HUES48 (cell line): ENCODE data around the gene COG8.
"Not testable (repeated sequence)": the region's sequence is repeated elsewhere in the genome, so short reads cannot be mapped to it uniquely, and the experiment has no call there.

ENCODE experiments used
- H3K27ac ChIP-seq: one replicate; pipeline ENCODE4 v1.7.0; 2013; ENCODE audit warnings: low read depth, low read length, inconsistent platforms
- H3K27me3 ChIP-seq: 2 replicates; pipeline ENCODE4 v1.6.1; 2013; ENCODE audit warnings: mild to moderate bottlenecking, low read length; ENCODE audit not compliant: control insufficient read depth, insufficient read depth
- H3K36me3 ChIP-seq: 2 replicates; pipeline ENCODE4 v1.6.1; 2013; ENCODE audit warnings: low read length; ENCODE audit not compliant: control insufficient read depth, insufficient read depth
- H3K4me1 ChIP-seq: 2 replicates; pipeline ENCODE4 v1.6.1; 2013; ENCODE audit warnings: mild to moderate bottlenecking, low read length; ENCODE audit not compliant: control insufficient read depth, insufficient read depth
- H3K4me3 ChIP-seq: 2 replicates; pipeline ENCODE4 v1.5.1; 2013; ENCODE audit warnings: mild to moderate bottlenecking, low read depth, low read length
- H3K9ac ChIP-seq: 2 replicates; pipeline ENCODE4 v1.6.1; 2013; ENCODE audit warnings: mild to moderate bottlenecking, low read depth, low read length, moderate library complexity
- H3K9me3 ChIP-seq: 2 replicates; pipeline ENCODE4 v1.6.1; 2013; ENCODE audit warnings: low read length; ENCODE audit not compliant: control insufficient read depth, insufficient read depth

The COG8 gene

DNA sequence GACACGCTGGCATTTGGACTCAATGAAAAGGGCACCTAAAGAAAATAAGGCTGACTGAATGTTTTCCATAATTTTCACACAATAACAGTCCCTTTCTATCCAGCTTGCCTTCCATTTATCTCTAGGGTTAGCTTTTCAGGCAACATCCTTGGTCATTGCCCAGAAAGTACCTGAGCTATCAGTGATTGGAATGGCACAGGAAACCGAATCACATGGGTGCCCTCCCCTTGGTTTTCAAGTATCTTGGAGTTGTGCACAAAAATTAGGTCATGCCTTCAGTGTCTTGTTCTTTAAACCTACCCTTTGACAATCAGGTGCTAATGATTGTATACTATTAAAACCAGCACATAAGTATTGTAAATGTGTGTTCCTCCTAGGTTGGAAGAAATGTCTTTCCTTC, 31.5 kb downstream of the COG8 start:
- no peak overlapping the region for H3K9ac ChIP-seq
- no peak overlapping the region for H3K4me3 ChIP-seq
- 0 out of 2 replicates have a peak, but pooled peaks cover 3% of the 10 kb centered on the region for H3K36me3 ChIP-seq
- H3K4me1 ChIP-seq = peaks cover 3% of the 10 kb centered on the region; the same call in 1 of the 2 replicates
- H3K27ac ChIP-seq = no peak overlapping the region
- H3K27me3 ChIP-seq = no peaks in the 10 kb centered on the region
- H3K9me3 ChIP-seq = no peaks in the 10 kb centered on the region

DNA sequence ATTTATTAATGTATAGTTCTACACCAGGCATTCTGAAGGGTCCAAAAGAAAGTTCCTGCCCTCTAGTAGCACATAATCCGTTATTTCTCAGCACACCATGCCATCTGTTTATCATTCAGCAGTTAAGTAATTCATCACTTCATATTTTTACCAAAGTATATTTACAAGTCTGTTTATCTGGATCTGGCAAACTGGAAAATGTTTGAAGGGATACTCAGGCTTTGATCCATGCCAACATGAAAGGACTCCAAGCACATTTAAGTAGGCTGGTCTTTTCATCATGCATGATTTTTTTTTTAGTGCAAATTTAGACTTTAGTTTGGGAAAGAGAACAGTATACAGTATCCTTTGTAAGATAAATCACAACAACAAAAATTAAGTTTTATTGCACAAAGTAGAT, 32.3 kb downstream of the COG8 start:
- no peaks in the 10 kb centered on the region for H3K9me3 ChIP-seq
- H3K4me1 ChIP-seq = peaks cover under 1% of the 10 kb centered on the region; the same call in 1 of the 2 replicates
- H3K36me3 ChIP-seq = 0 out of 2 replicates have a peak, but pooled peaks cover 3% of the 10 kb centered on the region
- H3K27ac ChIP-seq = no peak overlapping the region
- H3K9ac ChIP-seq = no peak overlapping the region
- H3K4me3 ChIP-seq = no peak overlapping the region
- H3K27me3 ChIP-seq = no peaks in the 10 kb centered on the region

DNA sequence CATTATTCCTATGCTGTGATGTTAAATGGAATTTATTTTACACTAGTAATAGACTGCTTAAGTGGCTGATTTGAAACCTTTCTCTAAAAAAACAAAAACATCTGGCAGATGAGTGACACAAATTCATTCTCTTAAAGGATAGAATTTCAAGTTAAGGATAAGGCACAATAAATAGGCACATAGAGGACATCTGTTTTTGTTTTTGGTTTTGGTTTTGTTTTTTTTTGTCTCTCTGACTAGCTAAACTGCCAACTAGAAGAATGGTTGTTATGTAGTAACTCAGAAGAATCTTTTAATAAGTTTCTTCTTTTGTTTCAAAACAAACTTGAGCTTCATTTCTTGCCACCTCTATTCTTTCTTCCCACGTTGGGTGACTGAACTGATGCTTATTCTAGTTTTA, 33.3 kb downstream of the COG8 start:
- Histone ChIP-seq H3K36me3 (peaks cover 7% of the 10 kb centered on the region), H3K4me3 (no peak overlapping the region), H3K9ac (no peak overlapping the region), H3K27me3 (no peaks in the 10 kb centered on the region), H3K4me1 (no peaks in the 10 kb centered on the region; the same call in 1 of the 2 replicates), H3K27ac (no peak overlapping the region), H3K9me3 (no peaks in the 10 kb centered on the region)

DNA sequence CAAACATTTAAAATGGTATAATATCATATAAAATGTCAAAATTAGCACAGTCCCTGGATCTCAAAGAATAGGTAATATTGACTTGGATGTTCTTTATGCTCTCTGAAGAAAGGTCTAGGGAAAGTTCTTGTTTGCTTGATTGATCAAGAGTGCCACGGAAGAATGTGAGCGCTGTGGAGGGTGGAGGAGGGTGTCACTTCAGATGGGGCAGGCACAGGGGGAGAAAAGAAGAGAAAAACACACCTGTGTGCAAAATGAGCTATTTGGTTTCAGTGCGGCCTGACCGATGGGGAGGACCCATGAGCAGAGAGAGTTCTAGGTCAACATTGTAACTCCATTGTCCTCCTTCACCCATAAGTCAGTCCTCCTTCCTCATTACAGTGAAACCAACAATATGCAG, 37.1 kb downstream of the COG8 start:
- H3K9me3 ChIP-seq = no peaks in the 10 kb centered on the region
- H3K4me3 ChIP-seq = no peak overlapping the region
- H3K36me3 ChIP-seq = peaks cover 23% of the 10 kb centered on the region
- H3K27me3 ChIP-seq = no peaks in the 10 kb centered on the region
- no peak overlapping the region for H3K9ac ChIP-seq
- no peak overlapping the region for H3K27ac ChIP-seq
- H3K4me1 ChIP-seq = no peaks in the 10 kb centered on the region

DNA sequence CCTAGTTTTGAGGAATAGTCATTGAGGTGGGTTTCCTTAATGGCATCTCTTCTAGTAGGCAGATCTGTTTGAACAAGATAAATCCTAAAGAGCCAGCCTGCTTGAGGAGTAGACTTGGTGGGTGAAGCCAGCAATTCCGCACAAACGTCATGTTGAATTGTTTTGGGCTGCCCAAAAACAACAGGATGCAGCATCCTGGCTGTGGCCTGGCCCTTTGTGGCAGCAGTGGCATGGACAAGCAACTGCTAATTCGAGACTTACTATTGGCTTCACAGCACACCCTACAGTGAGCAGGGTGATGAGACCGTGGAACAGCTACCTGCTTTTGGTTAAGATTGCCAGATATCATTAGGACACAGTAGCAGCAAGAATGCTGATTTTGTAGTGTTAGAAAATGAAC, 37.5 kb downstream of the COG8 start:
- peaks cover 23% of the 10 kb centered on the region for H3K36me3 ChIP-seq
- H3K9me3 ChIP-seq = no peaks in the 10 kb centered on the region
- H3K27ac ChIP-seq = no peak overlapping the region

DNA sequence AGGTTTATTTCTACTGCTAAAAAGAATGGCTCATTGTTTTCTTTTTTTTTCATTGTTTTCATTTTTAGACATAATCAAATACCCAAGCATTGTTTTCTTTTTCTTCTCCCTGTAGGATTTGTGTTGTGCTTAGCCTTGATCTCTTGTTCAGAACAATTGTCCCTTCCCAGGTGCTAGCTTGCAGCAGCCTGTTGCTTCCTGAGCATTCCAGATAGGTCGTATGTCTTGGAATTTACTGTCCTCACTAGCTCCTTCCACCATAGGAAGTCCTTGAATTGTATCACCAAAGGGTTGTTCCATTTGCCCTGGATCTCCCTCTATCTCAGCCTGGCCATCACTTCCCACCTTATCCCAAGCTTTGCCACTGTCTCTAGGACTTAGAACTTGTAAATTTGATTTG, 38.2 kb downstream of the COG8 start:
- Histone ChIP-seq H3K9ac (no peak overlapping the region), H3K27me3 (no peaks in the 10 kb centered on the region), H3K27ac (no peak overlapping the region), H3K9me3 (no peaks in the 10 kb centered on the region), H3K36me3 (peaks cover 23% of the 10 kb centered on the region), H3K4me3 (no peak overlapping the region), H3K4me1 (no peaks in the 10 kb centered on the region)

More for the DNA sequence above, 37.5 kb downstream of the COG8 start:
- Histone ChIP-seq H3K4me1 (no peaks in the 10 kb centered on the region), H3K4me3 (no peak overlapping the region), H3K27me3 (no peaks in the 10 kb centered on the region), H3K9ac (no peak overlapping the region)

DNA sequence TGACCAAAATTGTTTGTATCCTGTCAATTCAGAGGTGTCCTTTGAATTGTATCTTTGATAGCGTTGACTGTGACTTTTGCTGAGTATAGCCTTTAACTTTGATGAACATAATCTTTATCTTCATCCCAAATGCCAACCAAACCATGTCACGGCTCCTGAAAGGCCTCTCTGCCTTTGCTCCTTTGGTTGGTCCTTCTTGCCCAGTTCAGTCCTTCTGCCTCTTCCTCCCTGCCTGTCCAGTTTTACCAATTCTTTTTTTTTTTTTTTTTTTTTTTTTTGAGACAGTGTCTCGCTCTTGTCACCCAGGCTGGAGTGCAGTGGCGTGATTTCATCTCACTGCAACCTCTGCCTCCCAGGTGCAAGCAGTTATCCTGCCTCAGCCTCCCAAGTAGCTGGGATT, 41.1 kb downstream of the COG8 start:
- H3K4me1 ChIP-seq = no peaks in the 10 kb centered on the region
- no peak overlapping the region for H3K4me3 ChIP-seq
- H3K36me3 ChIP-seq = peaks cover 20% of the 10 kb centered on the region
- no peaks in the 10 kb centered on the region for H3K9me3 ChIP-seq
- H3K27ac ChIP-seq = no peak overlapping the region
- no peaks in the 10 kb centered on the region for H3K27me3 ChIP-seq
- no peak overlapping the region for H3K9ac ChIP-seq

DNA sequence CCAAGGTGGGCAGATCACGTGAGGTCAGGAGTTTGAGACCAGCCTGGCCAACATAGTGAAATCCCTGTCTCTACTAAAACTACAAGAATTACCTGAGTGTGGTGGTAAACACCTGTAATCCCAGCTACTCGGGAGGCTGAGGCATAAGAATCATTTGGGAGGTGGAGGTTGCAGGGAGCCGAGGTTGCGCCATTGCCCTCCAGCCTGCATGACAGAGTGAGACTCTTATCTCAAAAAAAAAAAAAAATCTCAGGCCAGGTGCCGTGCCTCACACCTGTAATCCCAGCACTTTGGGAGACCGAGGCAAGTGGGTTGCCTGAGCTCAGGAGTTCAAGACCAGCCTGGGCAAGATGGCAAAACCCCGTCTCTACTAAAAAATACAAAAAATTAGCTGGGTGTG, 42.6 kb downstream of the COG8 start:
- H3K9ac ChIP-seq, H3K4me1 ChIP-seq, H3K4me3 ChIP-seq, H3K9me3 ChIP-seq, H3K27ac ChIP-seq, H3K27me3 ChIP-seq: not testable (repeated sequence)
- peaks cover 20% of the 10 kb centered on the region for H3K36me3 ChIP-seq

DNA sequence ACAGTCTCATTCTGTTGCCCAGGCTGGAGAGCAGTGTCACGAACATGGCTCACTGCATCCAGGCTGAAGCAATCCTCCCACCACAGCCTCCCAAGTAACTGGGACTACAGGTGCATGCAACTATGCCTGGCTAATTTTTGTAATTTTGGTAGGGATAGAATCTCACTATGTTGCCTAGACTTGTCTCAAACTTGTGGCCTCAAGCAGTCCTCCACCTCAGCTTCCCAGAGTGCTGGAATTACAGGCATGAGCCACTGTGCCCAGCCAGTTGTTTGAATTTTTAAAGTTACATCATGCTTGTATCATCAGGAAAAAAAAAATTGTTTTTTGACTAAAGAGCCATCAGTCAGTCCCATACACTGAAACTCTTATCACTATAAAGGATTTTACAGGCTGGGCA, 45.3 kb downstream of the COG8 start:
- Histone ChIP-seq H3K4me3 (no peak overlapping the region), H3K9ac (no peak overlapping the region), H3K27me3 (no peaks in the 10 kb centered on the region), H3K9me3 (no peaks in the 10 kb centered on the region), H3K4me1 (no peaks in the 10 kb centered on the region), H3K36me3 (no peaks in the 10 kb centered on the region), H3K27ac (no peak overlapping the region)

DNA sequence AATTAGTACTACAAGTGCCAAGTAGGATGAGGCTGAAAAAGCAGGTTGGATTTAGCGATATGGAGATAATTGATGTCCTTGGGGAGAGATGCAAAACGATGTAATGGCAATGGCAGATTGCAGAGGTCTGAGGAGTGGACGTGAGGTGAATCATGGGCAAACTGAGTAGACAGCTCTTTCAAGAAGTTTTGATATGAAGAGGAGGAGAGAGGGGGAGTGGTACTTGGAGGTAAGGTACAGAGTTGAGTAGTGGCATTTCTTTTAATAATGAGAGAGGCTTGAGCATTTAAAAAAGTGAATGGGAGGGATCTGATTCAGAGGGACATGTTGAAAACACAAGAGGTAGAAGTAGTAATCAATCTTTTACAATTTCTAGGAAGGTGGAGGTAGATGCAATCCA, 46.0 kb downstream of the COG8 start:
- Histone ChIP-seq H3K9me3 (no peaks in the 10 kb centered on the region), H3K4me1 (no peaks in the 10 kb centered on the region), H3K27me3 (no peaks in the 10 kb centered on the region), H3K9ac (no peak overlapping the region), H3K27ac (no peak overlapping the region), H3K36me3 (peaks cover 3% of the 10 kb centered on the region; the same call in 1 of the 2 replicates), H3K4me3 (no peak overlapping the region)

DNA sequence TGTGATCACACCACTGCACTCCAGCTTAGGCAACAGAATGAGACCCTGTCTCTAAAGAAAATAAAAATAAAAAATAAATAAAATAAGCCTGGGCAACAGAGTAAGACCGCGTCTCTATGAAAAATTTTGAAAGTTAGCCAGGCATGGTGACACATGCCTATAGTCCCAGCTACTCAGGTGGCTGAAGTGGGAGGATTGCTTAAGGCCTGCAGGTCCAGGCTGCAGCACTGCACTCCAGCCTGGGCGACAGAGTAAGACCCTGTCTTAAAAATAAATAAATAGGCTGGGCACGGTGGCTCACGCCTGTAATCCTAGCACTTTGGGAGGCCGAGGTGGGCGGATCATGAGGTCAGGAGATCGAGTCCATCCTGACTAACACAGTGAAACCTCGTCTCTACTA, 47.7 kb downstream of the COG8 start:
- H3K4me3 ChIP-seq, H3K36me3 ChIP-seq, H3K4me1 ChIP-seq, H3K27ac ChIP-seq, H3K9ac ChIP-seq, H3K9me3 ChIP-seq, H3K27me3 ChIP-seq: not testable (repeated sequence)
